Measurements from ENCODE around the gene TRAF2. TPM values are rescaled to one million over a fixed set of nuclear protein-coding genes. Genes with fewer than 3 reads are reported as not detected.

The TRAF2 gene
- total and polyA plus RNA-seq, 2 of the 8 experiments (the other 6 are each of a cell fraction or from before 2014, with no cell fraction given): 26.9 to 50.2 TPM

DNA sequence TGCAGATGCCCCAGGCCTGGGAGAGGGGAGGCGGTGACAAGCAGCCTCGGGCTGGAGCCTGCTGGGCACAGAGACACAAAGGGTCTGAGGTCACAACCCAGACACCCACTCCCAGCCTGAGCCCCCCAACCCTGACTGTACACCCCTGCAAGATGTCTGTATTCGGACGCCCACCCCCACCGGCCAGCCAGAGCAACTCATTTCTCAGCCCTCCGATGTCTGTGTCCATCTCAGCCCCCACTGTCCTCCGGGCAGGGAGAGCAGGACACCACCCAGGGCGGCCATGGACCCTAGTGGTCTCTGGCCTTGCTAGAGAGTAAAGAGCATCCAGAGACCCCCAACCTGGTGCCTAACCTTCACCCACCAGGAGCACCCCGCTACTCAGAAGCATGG lies 69.6 kb downstream of the TRAF2 start:
- DNase-seq (ENCODE audit: low read depth in 1 of 2, low spot score in 2 of 2) (no peak), FAIRE-seq (no peak)
- WGBS, 2 experiments (ENCODE audit: extremely low coverage in 1 of 2, insufficient coverage in 1 of 2, insufficient read length in 1 of 2, insufficient replicate concordance in 2 of 2, low coverage in 1 of 2, low lambda C conversion rate in 2 of 2, missing lambda C conversion rate in 1 of 2): 89% methylated on average over 9 of the region's 9 CpGs; no CpG with 5 or more reads in 1 of the 2 experiments
- H3K27ac ChIP-seq (ENCODE audit: low read depth, low read length): no peak overlapping the region
- peaks cover 0 to 6% of the 10 kb centered on the region in 2 experiments for H4K20me1 ChIP-seq (replicated peaks in 1 of 2; ENCODE audit: control insufficient read depth in 1 of 2, insufficient read depth in 2 of 2, low read length in 2 of 2)
- H2AFZ ChIP-seq (ENCODE audit: low read length): no peak overlapping the region
- H2BK5ac ChIP-seq (ENCODE audit: low read depth, low read length): no peak overlapping the region
- H2BK120ac ChIP-seq (replicated peaks; ENCODE audit: low read depth, low read length): no peak overlapping the region
- no peak overlapping the region for H3K23ac ChIP-seq (ENCODE audit: insufficient read length)
- no peak overlapping the region for H3K4me3 ChIP-seq (ENCODE audit: extremely low read depth in 1 of 4, insufficient read depth in 2 of 4, low read depth in 3 of 4, low read length in 4 of 4)
- no peaks in the 10 kb centered on the region for H3K9me3 ChIP-seq (ENCODE audit: insufficient read depth in 2 of 2, low read depth in 1 of 2, low read length in 1 of 2)
- H4K8ac ChIP-seq (ENCODE audit: extremely low read depth, insufficient read depth, low read length): no peak overlapping the region
- peaks cover 0 to 2% (median under 1%) of the 10 kb centered on the region in 4 experiments; a peak in 2 of 7 replicates for H3K4me1 ChIP-seq (replicated peaks in 1 of 4; ENCODE audit: control insufficient read depth in 3 of 4, insufficient read depth in 4 of 4, low read length in 3 of 4)
- H3K56ac ChIP-seq (replicated peaks; ENCODE audit: insufficient read length, low read depth, low read length): no peak overlapping the region
- H4K91ac ChIP-seq (replicated peaks; ENCODE audit: insufficient read length, low read length): no peak overlapping the region
- H3K79me2 ChIP-seq (ENCODE audit: control insufficient read depth in 1 of 2, insufficient read depth in 2 of 2, low read length in 2 of 2): no peaks in the 10 kb centered on the region
- no peak overlapping the region for H2AK5ac ChIP-seq (ENCODE audit: low read depth, low read length)
- H3K9ac ChIP-seq (replicated peaks in 1 of 4; ENCODE audit: extremely low read depth in 1 of 4, low read depth in 3 of 4, low read length in 3 of 4): no peak overlapping the region
- no peaks in the 10 kb centered on the region for H3K36me3 ChIP-seq (ENCODE audit: control insufficient read depth in 2 of 4, insufficient read depth in 4 of 4, low read length in 3 of 4)
- H2BK12ac ChIP-seq (ENCODE audit: low read depth, low read length): no peak overlapping the region
- H3K18ac ChIP-seq (ENCODE audit: extremely low read depth, low read length): no peak overlapping the region
- H2BK20ac ChIP-seq (ENCODE audit: low read length): no peak overlapping the region
- no peak overlapping the region for H3K4me2 ChIP-seq (ENCODE audit: insufficient read depth in 1 of 2, low read depth in 2 of 2, low read length in 2 of 2)
- ChIA-PET POLR2A (ENCODE audit: partially characterized antibody) (no interaction called here), CTCF (ENCODE audit: partially characterized antibody) (interaction anchor here (1.3 to 5.2 kb wide), 4 partner anchors 11 to 111 kb away, joined by 3 to 21 read pairs (median 6); partner anchors contain the start of genes C8G and FBXW5)
- no peak overlapping the region for H4K5ac ChIP-seq (ENCODE audit: insufficient read length, low read depth, low read length)
- no peak overlapping the region for H3K14ac ChIP-seq (ENCODE audit: insufficient read length)
- no peak overlapping the region for H3K4ac ChIP-seq (replicated peaks; ENCODE audit: insufficient read length, low read depth, low read length)
- peaks cover 12% of the 10 kb centered on the region; the same call in 1 of the 2 replicates for H3K23me2 ChIP-seq (ENCODE audit: low read depth, low read length)
- H3K79me1 ChIP-seq (ENCODE audit: low read depth, low read length): no peaks in the 10 kb centered on the region
- H2BK15ac ChIP-seq (ENCODE audit: low read length): no peak overlapping the region
- H3K27me3 ChIP-seq (replicated peaks in 1 of 4; ENCODE audit: control insufficient read depth in 3 of 4, extremely low read depth in 1 of 4, insufficient read depth in 3 of 4, low read length in 3 of 4): no peaks in the 10 kb centered on the region
- TF ChIP-seq, protein P1, sequence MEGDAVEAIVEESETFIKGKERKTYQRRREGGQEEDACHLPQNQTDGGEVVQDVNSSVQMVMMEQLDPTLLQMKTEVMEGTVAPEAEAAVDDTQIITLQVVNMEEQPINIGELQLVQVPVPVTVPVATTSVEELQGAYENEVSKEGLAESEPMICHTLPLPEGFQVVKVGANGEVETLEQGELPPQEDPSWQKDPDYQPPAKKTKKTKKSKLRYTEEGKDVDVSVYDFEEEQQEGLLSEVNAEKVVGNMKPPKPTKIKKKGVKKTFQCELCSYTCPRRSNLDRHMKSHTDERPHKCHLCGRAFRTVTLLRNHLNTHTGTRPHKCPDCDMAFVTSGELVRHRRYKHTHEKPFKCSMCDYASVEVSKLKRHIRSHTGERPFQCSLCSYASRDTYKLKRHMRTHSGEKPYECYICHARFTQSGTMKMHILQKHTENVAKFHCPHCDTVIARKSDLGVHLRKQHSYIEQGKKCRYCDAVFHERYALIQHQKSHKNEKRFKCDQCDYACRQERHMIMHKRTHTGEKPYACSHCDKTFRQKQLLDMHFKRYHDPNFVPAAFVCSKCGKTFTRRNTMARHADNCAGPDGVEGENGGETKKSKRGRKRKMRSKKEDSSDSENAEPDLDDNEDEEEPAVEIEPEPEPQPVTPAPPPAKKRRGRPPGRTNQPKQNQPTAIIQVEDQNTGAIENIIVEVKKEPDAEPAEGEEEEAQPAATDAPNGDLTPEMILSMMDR (IDR thresholded peaks at IDR 0.05; ENCODE audit: control extremely low read depth in 1 of 3, insufficient read depth in 1 of 3, low read depth in 1 of 3, low read length in 3 of 3): no peak
- no peak for TF ChIP-seq BCL11A (IDR thresholded peaks at IDR 0.05; ENCODE audit: low read depth in 2 of 2, low read length in 2 of 2)
- TF ChIP-seq, protein P2, sequence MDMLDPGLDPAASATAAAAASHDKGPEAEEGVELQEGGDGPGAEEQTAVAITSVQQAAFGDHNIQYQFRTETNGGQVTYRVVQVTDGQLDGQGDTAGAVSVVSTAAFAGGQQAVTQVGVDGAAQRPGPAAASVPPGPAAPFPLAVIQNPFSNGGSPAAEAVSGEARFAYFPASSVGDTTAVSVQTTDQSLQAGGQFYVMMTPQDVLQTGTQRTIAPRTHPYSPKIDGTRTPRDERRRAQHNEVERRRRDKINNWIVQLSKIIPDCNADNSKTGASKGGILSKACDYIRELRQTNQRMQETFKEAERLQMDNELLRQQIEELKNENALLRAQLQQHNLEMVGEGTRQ (IDR thresholded peaks at IDR 0.05; ENCODE audit: low read length): no peak
- TF ChIP-seq EP300 (IDR thresholded peaks at IDR 0.05; ENCODE audit: borderline replicate concordance in 1 of 2, low read depth in 2 of 2, low read length in 2 of 2): no peak
- no peak for TF ChIP-seq CBX8 (IDR thresholded peaks at IDR 0.05; ENCODE audit: borderline replicate concordance, low read depth, low read length)
- TF ChIP-seq JUN (IDR thresholded peaks at IDR 0.05; ENCODE audit: low read depth, low read length): no peak
- no peak for TF ChIP-seq GTF2F1 (IDR thresholded peaks at IDR 0.05; ENCODE audit: borderline replicate concordance, low read depth, low read length)
- TF ChIP-seq EZH2 (IDR thresholded peaks at IDR 0.05; ENCODE audit: low read depth, low read length, severe bottlenecking): no peak
- TF ChIP-seq EGR1 (IDR thresholded peaks at IDR 0.05; ENCODE audit: borderline replicate concordance, low read depth, low read length): no peak

Measured in H1 (cell line).